GM12874 (cell line): Measurements from ENCODE around the gene RAB44.

Experiments
- CTCF ChIP-seq: IDR thresholded peaks from 2 replicates; pipeline ENCODE4 v1.5.1; 2011; ENCODE audit warnings: low read depth, mild to moderate bottlenecking, control low read depth, low read length, moderate library complexity; ENCODE audit not compliant: insufficient read depth

Gene RAB44

DNA sequence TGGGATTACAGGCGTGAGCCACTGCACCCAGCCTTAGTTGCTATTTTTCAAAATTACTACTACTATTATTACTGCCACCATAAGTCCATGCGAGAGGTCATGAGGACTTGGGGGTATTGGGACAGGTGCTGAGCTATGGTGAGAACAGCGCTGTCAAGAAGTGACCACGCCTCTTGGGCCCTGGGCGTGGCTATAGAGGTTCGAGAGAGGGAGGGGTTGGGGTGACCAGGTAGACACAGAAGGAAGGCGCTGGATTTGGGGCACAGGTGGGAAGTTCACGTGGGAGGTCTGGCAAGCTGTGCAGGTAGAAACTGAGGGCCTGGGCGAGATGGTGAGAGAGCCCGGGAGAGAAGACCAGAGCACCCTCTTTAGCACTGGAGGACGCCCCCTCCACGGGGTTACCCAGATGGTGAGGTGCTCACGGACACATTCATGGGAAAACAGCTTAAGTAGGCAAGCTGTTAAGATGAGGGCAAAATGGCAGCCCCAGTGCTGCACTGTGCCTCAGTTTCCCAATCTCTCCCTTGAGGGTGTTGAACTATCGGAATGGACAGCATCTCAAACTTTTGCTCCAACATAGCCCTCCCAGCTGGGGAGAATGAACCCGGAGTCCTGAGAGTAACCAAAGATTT lies 61.0 kb downstream of the RAB44 start:
- no peak for TF ChIP-seq CTCF

DNA sequence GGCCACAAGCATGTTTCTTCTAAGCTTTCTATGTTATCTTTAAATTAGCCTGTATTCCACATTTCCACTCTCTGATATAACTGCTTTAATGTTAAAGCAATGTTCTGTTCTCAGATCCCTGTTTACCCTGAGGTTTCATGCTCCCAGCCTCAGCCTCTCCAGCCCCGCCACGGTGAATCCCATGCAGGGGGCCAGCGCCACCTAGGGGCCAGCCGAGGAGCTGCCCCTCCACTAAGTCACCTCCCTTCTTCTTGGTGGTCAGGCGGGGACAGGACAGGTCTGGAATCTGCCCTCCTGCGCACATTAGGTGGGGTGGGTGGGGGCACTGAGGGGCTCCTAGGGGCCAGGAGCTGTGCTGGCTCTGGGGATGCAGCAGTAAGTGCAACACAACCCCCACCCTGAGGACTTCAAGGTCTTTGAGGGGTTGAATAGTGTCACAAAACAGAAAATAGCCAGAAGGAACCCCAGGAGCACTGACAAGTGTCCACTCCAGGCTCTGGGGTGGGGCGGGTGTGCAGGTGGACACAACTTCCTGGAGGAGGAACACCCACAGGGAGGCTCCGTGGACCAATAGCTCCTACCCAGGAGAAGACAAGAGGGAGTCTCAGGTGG lies 61.6 kb downstream of the RAB44 start:
- peak; percentile 98 for TF ChIP-seq CTCF

DNA sequence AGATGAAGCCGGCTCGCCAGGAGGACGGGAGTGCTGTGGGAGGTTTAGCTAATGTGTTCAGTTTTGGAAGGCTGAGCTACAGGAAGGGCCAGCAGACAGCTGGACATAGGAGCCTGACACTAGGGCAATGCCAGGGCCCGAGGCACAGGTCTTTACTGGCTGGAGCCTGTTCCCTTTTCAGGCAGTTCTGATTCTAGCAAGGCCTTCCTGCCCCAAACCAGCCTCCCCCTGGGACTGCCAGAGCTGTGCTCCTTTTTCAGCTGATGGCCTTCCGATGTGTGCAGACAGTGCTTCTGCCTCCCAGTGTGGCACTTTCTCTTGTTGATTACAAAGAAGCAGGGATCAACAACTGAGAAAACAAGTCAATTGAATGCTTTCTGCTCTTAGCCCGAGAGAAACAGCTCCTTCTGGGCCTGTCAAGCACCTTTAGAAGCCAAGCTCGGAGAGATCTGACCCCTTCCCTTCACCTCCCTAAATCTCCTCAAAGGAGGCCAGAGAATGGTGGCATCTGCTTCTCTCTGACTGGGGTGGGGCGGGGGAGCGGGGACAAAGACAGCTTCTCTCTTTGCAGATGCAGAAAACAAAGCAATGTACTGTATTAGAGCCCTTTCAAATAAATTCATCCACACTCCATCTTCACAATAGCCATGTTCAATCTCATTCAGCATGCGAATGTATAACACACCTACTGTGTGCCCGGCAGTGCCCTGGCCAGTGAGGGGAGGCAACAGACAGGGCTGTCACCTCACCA lies 63.2 kb downstream of the RAB44 start:
- no peak for TF ChIP-seq CTCF

GRCh38 chr6:36762123-36762522 lies 64.5 kb downstream of the RAB44 start:
- TF ChIP-seq CTCF, result no peak

- no peak for TF ChIP-seq CTCF
These were observed 67.6 kb downstream of the RAB44 start for GRCh38 chr6:36765190-36765589.

- TF ChIP-seq CTCF, result peak; percentile 92
These were observed 68.2 kb downstream of the RAB44 start for GRCh38 chr6:36765594-36766398.

GRCh38 chr6:36766399-36766945 lies 68.8 kb downstream of the RAB44 start:
- TF ChIP-seq CTCF, result no peak
